Sigmoid colon (tissue), 7 donors: ENCODE measurements around the gene TEDC2. TPM values are rescaled to one million over a fixed set of nuclear protein-coding genes. Genes with fewer than 3 reads are reported as not detected.
A peak's percentile ranks its signal among the peaks of the same experiment; 100 is the strongest.

ENCODE experiments used
- DNase-seq: peaks from one replicate; pipeline ENCODE4 v3.0.0-alpha.2; 2019
- H3K27ac ChIP-seq, 4 donors: fragments of 200-600 bp; sonication (generic); one replicate each; pipeline ENCODE4 v1.5.1; 2016 to 2019; ENCODE audit warnings: mild to moderate bottlenecking in 1 of 4
- H3K27me3 ChIP-seq, 3 donors: fragments of 200-600 bp; sonication (generic); one replicate each; pipeline ENCODE4 v1.5.1; 2019; ENCODE audit warnings: mild to moderate bottlenecking in 1 of 3
- H3K36me3 ChIP-seq, 4 donors: fragments of 200-600 bp; sonication (generic); one replicate each; pipeline ENCODE4 v1.5.1; 2016 to 2019
- H3K4me1 ChIP-seq, 4 donors: fragments of 200-600 bp; sonication (generic); one replicate each; pipeline ENCODE4 v1.5.1; 2017 to 2019
- H3K4me3 ChIP-seq, 4 donors: fragments of 200-600 bp; sonication (generic); one replicate each; pipeline ENCODE4 v1.5.1; 2017 to 2019; ENCODE audit warnings: mild to moderate bottlenecking in 2 of 4, moderate library complexity in 1 of 4
- H3K9me3 ChIP-seq, 4 donors: fragments of 200-600 bp in 3 of 4; sonication (generic) in 3 of 4; one replicate each; pipeline versions ENCODE4 v1.5.1 to v1.6.1; 2013 to 2019
- CTCF ChIP-seq, 4 experiments: fragments of 450-650 bp in 3 of 4; fragments of 200-600 bp in 1 of 4; IDR thresholded peaks; one replicate each; pipeline ENCODE4 v1.5.1; 2016 to 2019; ENCODE audit warnings: antibody characterized with exemption in 4 of 4, mild to moderate bottlenecking in 3 of 4, moderate library complexity in 2 of 4
- EP300 ChIP-seq, 4 donors: sonication (generic); formaldehyde crosslinking; IDR thresholded peaks; one replicate each; pipeline ENCODE4 v1.6.1; 2017; ENCODE audit warnings: antibody characterized with exemption in 4 of 4
- POLR2A ChIP-seq, 2 donors: fragments of 450-650 bp; IDR thresholded peaks; one replicate each; pipeline ENCODE4 v1.6.1; 2016; ENCODE audit warnings: antibody characterized with exemption in 2 of 2, mild to moderate bottlenecking in 2 of 2, moderate library complexity in 2 of 2
- POLR2AphosphoS5 ChIP-seq, 4 donors: sonication (generic); formaldehyde crosslinking; IDR thresholded peaks; one replicate each; pipeline ENCODE4 v1.6.1; 2017; ENCODE audit warnings: antibody characterized with exemption in 4 of 4
- WGBS, 2 donors: extraction: QIAGEN DNeasy Blood & Tissue Kit; methylation state at CpG; one replicate each; pipeline ENCODE4 v1.1.7; 2013; 5-methylcytosine and 5-hydroxymethylcytosine counted together
- intact Hi-C: fragments of 100-400 bp; cut with DNase I; formaldehyde crosslinking; loops from one replicate; pipeline ENCODE4 v1.15.1; 2023
- polyA plus RNA-seq, 3 donors: library from polyadenylated mRNA; stranded (reverse); fragments of 200-250 nt; gene quantifications; one replicate each; pipeline ENCODE4 v1.2.3, GENCODE V29; 2013
- total RNA-seq, 4 donors: library from RNA; depleted of rRNA; stranded (reverse); fragments of >200 nt; gene quantifications; one replicate each; pipeline ENCODE4 v1.1.0, GENCODE V29; 2016
- donor health status: healthy with polysubstance abuse.
- donor health status: Bipolar disorder and iron deficiency.
- donor health status: healthy.

Gene TEDC2
- total RNA-seq (1 to 10 TPM in 1 of 4 donors, not detected in 3; 8.3 TPM), polyA plus RNA-seq (10 to 100 TPM in 1 of 3 donors, 1 to 10 TPM in 1, under 1 TPM in 1; 0.60 to 10.6 (median 2.3) TPM)

DNA sequence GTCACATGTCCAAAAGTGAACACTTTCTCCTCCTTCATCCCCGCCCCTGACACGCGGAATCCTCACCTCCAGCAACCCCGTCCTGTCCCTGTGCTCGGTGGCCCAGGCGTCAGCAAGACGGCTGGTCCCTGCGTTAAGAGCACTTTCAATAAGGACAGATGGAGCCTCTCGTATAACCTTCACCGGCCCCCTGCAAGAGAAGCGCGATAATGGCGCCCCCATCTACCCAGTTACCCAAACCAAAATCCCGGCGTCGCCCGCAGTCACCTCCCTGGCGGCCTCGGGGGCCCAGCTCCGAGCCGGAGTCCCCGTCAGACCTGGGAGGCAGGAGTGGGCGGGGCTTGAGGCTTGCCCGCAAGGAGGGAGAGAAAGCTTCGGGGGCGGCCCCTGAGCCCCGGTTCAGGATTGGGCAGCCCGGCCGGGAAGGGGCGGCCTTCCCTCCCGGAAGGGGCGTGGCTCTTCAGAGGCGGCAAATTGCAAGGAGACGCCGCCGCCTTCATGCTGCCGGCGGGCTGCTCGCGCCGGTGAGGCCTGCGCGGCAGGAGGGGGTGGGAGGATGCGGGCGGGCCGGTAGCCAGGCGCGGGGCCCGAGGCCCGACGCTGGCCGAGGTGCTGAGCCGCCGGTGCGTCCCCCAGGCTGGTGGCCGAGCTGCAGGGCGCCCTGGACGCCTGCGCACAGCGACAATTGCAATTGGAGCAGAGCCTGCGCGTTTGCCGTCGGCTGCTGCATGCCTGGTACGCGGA is at the start of gene TEDC2:
Gene TEDC2 (plus strand): TSS at position 463 of the 744 bp plus-strand sequence. CDS start 36 bp downstream, at position 499.
- H3K4me1 ChIP-seq = peaks cover 0 to 17% (median 16%) of the 10 kb centered on the region in 4 donors
- TF ChIP-seq POLR2AphosphoS5 (IDR thresholded peaks at IDR 0.05) = peak in 3 of 4 donors; percentile 9 to 35 (median 22)
- no peak for TF ChIP-seq POLR2A (IDR thresholded peaks at IDR 0.05)
- no peak for TF ChIP-seq CTCF (IDR thresholded peaks at IDR 0.05)
- TF ChIP-seq EP300 (IDR thresholded peaks at IDR 0.05) = no peak
- peak within 1 kb of the TSS; percentile 44 to 64 (median 58) for H3K27ac ChIP-seq
- intact Hi-C loops = loop anchor here (5.0 kb wide), 1 partner anchor 42 kb away; no protein-coding TSS in a partner anchor
- H3K36me3 ChIP-seq = no peaks in the 10 kb centered on the region
- peak within 1 kb of the TSS; percentile 38 to 57 (median 54) for H3K4me3 ChIP-seq
- H3K27me3 ChIP-seq = no peaks in the 10 kb centered on the region
- DNase-seq = peak; percentile 98
- WGBS, 2 donors = 0 to 1% methylated on average over 66 of the region's 66 CpGs
- no peaks in the 10 kb centered on the region for H3K9me3 ChIP-seq

DNA sequence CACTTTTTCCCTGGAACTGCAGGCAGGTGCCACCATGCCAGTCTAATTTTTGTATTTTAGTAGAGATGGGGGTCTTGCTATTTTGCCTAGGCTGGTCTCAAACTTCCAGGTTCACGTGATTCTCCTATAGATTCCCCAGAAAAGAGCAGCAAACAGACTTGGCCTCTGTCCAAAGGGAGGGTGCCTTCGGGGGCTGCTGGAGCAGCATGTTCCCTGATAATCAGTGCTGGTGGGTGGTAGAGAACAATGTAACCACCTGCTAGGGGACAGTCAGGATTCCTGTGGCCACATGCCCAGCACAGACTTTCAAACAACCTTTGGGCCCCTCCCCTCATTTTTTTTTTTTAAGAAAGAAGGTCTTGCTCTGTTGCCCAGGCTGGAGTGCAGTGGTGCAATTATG is 44.8 kb upstream of the TEDC2 start:
- H3K4me3 ChIP-seq = no peak overlapping the region
- no peaks in the 10 kb centered on the region for H3K36me3 ChIP-seq
- no peaks in the 10 kb centered on the region for H3K4me1 ChIP-seq
- intact Hi-C loops = no loop called here
- no peak for TF ChIP-seq CTCF (IDR thresholded peaks at IDR 0.05)
- TF ChIP-seq POLR2A (IDR thresholded peaks at IDR 0.05) = no peak
- no peak for TF ChIP-seq EP300 (IDR thresholded peaks at IDR 0.05)
- no peak for TF ChIP-seq POLR2AphosphoS5 (IDR thresholded peaks at IDR 0.05)
- 44 to 72% methylated on average over 2 of the region's 2 CpGs for WGBS, 2 donors
- DNase-seq = no peak
- H3K27me3 ChIP-seq = peaks cover 0 to 13% (median 0%) of the 10 kb centered on the region in 3 donors
- no peaks in the 10 kb centered on the region for H3K9me3 ChIP-seq
- no peak overlapping the region for H3K27ac ChIP-seq

DNA sequence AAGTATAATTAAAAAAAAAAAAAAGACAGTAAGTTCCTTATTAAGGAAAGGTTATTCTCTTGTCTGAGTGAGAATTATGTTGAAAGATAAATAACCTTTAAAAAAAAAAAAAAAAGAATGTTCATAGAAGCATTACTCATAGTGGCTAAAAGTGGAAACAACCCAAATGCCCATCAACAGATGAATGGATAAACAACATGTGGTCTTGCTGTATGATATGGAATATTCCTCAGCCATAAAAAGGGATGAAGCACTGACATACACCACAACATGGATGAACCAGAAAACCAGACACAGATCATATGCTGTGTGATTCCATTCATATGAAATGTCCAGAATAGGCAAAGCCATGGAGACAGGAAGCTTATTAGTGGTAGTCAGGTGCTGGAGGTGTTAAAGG is 39.9 kb upstream of the TEDC2 start:
- TF ChIP-seq POLR2A (IDR thresholded peaks at IDR 0.05) = no peak
- intact Hi-C loops = no loop called here
- H3K27me3 ChIP-seq = peaks cover 0 to 10% (median 0%) of the 10 kb centered on the region in 3 donors

DNA sequence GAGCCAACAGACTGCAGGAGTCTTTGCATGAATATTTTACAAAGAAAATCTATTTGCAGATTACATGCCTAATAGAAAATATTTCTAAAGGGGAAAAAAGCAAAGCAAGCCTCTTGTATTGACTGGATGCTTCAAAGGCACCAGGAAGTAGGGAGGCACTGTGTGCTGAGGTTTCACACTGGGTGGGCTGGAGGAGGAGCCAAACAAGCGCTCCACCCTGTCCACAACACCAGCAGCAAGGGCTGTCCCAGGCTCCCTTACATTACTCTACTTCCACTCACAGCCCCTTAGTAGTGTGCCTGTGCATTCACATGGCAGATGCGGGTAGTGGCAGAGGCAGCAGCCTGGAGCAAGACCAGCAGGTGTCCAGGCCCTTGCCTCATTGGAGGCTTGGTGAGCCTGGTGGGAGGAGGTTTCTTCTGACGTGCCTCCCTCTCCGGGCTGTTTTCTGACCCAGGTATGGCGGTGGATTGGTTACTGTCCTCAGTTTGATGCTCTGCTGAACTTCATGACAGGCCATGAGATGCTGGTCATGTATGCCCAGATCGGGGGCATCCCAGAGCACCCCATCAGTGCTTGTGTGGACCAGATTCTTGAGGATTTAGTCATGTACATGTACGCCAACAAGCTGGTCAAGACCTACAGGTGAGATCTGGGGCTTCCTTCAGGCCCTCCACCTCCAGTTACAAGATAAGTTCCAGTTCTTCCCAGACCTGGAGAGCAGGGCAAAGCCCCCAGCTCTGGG is 37.6 kb upstream of the TEDC2 start:
- no peaks in the 10 kb centered on the region for H3K36me3 ChIP-seq
- peak; percentile 34 for DNase-seq
- H3K9me3 ChIP-seq = no peaks in the 10 kb centered on the region
- H3K4me3 ChIP-seq = no peak overlapping the region
- H3K27ac ChIP-seq = no peak overlapping the region
- peaks cover 0 to 5% (median 0%) of the 10 kb centered on the region in 3 donors for H3K27me3 ChIP-seq
- H3K4me1 ChIP-seq = no peaks in the 10 kb centered on the region
- 90% methylated on average over 7 of the region's 7 CpGs for WGBS, 2 donors
- intact Hi-C loops = no loop called here
- TF ChIP-seq CTCF (IDR thresholded peaks at IDR 0.05) = no peak
- TF ChIP-seq EP300 (IDR thresholded peaks at IDR 0.05) = no peak
- no peak for TF ChIP-seq POLR2AphosphoS5 (IDR thresholded peaks at IDR 0.05)
- no peak for TF ChIP-seq POLR2A (IDR thresholded peaks at IDR 0.05)

More for the DNA sequence above, 39.9 kb upstream of the TEDC2 start:
- H3K36me3 ChIP-seq = no peaks in the 10 kb centered on the region
- no peak overlapping the region for H3K27ac ChIP-seq
- H3K4me3 ChIP-seq = no peak overlapping the region
- H3K4me1 ChIP-seq = no peaks in the 10 kb centered on the region
- DNase-seq = no peak
- H3K9me3 ChIP-seq = no peaks in the 10 kb centered on the region
